ENCODE measurements around the gene TREM2.

The TREM2 gene

DNA sequence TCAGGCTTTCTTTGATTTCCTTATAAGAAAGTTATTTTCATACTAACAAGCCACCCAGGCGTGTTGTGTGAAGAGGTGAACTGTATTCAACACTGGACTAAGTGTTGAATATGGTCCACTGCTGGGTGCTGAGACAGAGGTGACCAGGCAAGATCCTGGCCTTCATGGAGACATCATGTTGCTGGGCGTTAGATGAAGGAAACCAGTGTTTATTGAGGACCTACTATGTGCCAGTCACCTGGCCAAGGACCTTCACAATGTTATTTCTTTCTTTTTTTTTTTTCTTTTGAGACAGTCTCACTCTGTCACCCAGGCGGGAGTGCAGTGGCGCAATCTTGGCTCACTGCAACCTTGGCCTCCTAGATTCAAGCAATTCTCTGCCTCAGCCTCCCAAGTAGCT lies 6.9 kb downstream of the TREM2 start:
- no peaks in the 10 kb centered on the region for H3K79me2 ChIP-seq (ENCODE audit: low read length)
- no peaks in the 10 kb centered on the region for H3K27me3 ChIP-seq (replicated peaks; ENCODE audit: insufficient read depth, low read length)
- no peak overlapping the region for H3K27ac ChIP-seq (ENCODE audit: low read length)
- no peak overlapping the region for H2AFZ ChIP-seq (ENCODE audit: low read length)
- no peaks in the 10 kb centered on the region for H3K36me3 ChIP-seq (replicated peaks; ENCODE audit: insufficient read depth, low read length)
- H3K9me3 ChIP-seq (replicated peaks; ENCODE audit: insufficient read depth, low read length): no peaks in the 10 kb centered on the region
- no peaks in the 10 kb centered on the region for H3F3A ChIP-seq (ENCODE audit: insufficient read depth, low read length)
- no peak for TF ChIP-seq EZH2phosphoT487 (IDR thresholded peaks at IDR 0.05; ENCODE audit: low read length)
- no peak for TF ChIP-seq EZH2 (optimal IDR thresholded peaks at IDR 0.05; ENCODE audit: low read depth, low read length)
- no peak for TF ChIP-seq CTCF (IDR thresholded peaks at IDR 0.05; ENCODE audit: low read length)
- DNase-seq: no peak
- no peak overlapping the region for H3K4me3 ChIP-seq (ENCODE audit: low read length)
- no peak overlapping the region for H3K9ac ChIP-seq (ENCODE audit: low read length)
- no peak overlapping the region for H3K4me2 ChIP-seq (ENCODE audit: low read depth, low read length)
- H3K9me2 ChIP-seq (replicated peaks; ENCODE audit: insufficient read depth, low read length): no peaks in the 10 kb centered on the region
- no peaks in the 10 kb centered on the region for H4K20me1 ChIP-seq (ENCODE audit: insufficient read depth, low read length)
- H3K4me1 ChIP-seq (ENCODE audit: low read length): no peaks in the 10 kb centered on the region

DNA sequence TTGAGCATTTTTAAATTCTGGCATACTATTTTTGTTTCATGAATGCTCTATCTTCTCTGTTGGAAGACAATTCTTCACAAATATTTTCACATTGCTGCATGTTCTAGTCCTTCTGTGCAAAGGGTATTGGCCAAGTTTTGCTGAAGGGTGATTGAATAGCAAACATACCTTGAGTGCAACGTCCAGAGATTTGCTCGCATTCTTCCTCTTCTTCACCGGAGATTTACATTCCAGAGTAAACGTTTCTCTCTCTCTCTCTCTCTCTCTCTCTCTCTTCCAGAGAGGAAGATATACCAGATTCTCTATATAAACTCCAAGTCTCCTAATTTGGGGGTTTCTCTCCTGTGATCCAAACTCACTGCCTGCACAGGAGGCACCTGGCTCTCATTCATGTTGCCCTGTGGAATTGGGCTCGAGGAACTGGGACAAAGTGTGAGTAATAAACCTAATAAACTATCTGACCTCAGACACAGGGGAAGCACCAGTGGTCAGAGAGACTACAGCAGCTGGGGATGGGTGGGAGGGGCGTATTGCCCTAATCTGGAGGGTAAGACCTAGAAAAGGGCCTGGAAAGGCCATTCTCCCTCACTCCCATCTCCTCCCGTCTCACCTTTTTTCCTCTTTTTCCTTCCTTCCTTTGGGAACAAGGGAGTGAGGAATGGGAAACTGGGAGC lies 7.6 kb downstream of the TREM2 start:
- Histone ChIP-seq H2AFZ (ENCODE audit: low read length) (no peak overlapping the region), H3K9me3 (replicated peaks; ENCODE audit: insufficient read depth, low read length) (no peaks in the 10 kb centered on the region), H3F3A (ENCODE audit: insufficient read depth, low read length) (no peaks in the 10 kb centered on the region), H3K4me3 (ENCODE audit: low read length) (no peak overlapping the region), H4K20me1 (ENCODE audit: insufficient read depth, low read length) (no peaks in the 10 kb centered on the region), H3K27me3 (replicated peaks; ENCODE audit: insufficient read depth, low read length) (no peaks in the 10 kb centered on the region), H3K36me3 (replicated peaks; ENCODE audit: insufficient read depth, low read length) (no peaks in the 10 kb centered on the region), H3K79me2 (ENCODE audit: low read length) (no peaks in the 10 kb centered on the region), H3K9me2 (replicated peaks; ENCODE audit: insufficient read depth, low read length) (no peaks in the 10 kb centered on the region), H3K9ac (ENCODE audit: low read length) (no peak overlapping the region), H3K27ac (ENCODE audit: low read length) (no peak overlapping the region), H3K4me2 (ENCODE audit: low read depth, low read length) (no peak overlapping the region), H3K4me1 (ENCODE audit: low read length) (no peaks in the 10 kb centered on the region)
- no peak for TF ChIP-seq EZH2 (optimal IDR thresholded peaks at IDR 0.05; ENCODE audit: low read depth, low read length)
- TF ChIP-seq CTCF (IDR thresholded peaks at IDR 0.05; ENCODE audit: low read length): no peak
- no peak for TF ChIP-seq EZH2phosphoT487 (IDR thresholded peaks at IDR 0.05; ENCODE audit: low read length)
- DNase-seq: no peak

- no peaks in the 10 kb centered on the region for H3K9me3 ChIP-seq (replicated peaks; ENCODE audit: insufficient read depth, low read length)
- no peak within 1 kb of the TSS for H3K27ac ChIP-seq (ENCODE audit: low read length)
- no peak within 1 kb of the TSS for H3K4me2 ChIP-seq (ENCODE audit: low read depth, low read length)
- no peak for DNase-seq
- no peak within 1 kb of the TSS for H3K4me3 ChIP-seq (ENCODE audit: low read length)
- no peaks in the 10 kb centered on the region for H3K27me3 ChIP-seq (replicated peaks; ENCODE audit: insufficient read depth, low read length)
- H3K36me3 ChIP-seq (replicated peaks; ENCODE audit: insufficient read depth, low read length): no peaks in the 10 kb centered on the region
- no peaks in the 10 kb centered on the region for H3K4me1 ChIP-seq (ENCODE audit: low read length)
- H3K79me2 ChIP-seq (ENCODE audit: low read length): no peaks in the 10 kb centered on the region
- no peaks in the 10 kb centered on the region for H3K9me2 ChIP-seq (replicated peaks; ENCODE audit: insufficient read depth, low read length)
- H3K9ac ChIP-seq (ENCODE audit: low read length): no peak within 1 kb of the TSS
- H4K20me1 ChIP-seq (ENCODE audit: insufficient read depth, low read length): no peaks in the 10 kb centered on the region
- no peaks in the 10 kb centered on the region for H3F3A ChIP-seq (ENCODE audit: insufficient read depth, low read length)
- no peak within 1 kb of the TSS for H2AFZ ChIP-seq (ENCODE audit: low read length)
- TF ChIP-seq EZH2 (optimal IDR thresholded peaks at IDR 0.05; ENCODE audit: low read depth, low read length) (no peak), CTCF (IDR thresholded peaks at IDR 0.05; ENCODE audit: low read length) (no peak), EZH2phosphoT487 (IDR thresholded peaks at IDR 0.05; ENCODE audit: low read length) (no peak)
Measured at GRCh38 chr6:41153992-41154625, 8.8 kb downstream of the TREM2 start, which contains the start of gene TREML1. Gene TREML1, minus strand, starts transcription at chr6:41154347. Its CDS starts 59 bp downstream, at chr6:41154288.

All from MM.1S (cell line).